GM12875 (cell line): Measurements from ENCODE around the gene SH2D3C.

ENCODE experiments used
- H3K4me3 ChIP-seq: one replicate; pipeline ENCODE4 v1.5.1; 2011; ENCODE audit warnings: low read depth, low read length, control low read depth
- CTCF ChIP-seq: IDR thresholded peaks from 2 replicates; pipeline ENCODE4 v1.5.1; 2011; ENCODE audit warnings: low read depth, mild to moderate bottlenecking, control low read depth, inconsistent platforms, low read length, moderate library complexity, borderline replicate concordance; ENCODE audit not compliant: insufficient read depth

Gene SH2D3C

GRCh38 chr9:127742435-127743088 is 35.9 kb downstream of the SH2D3C start:
- TF ChIP-seq CTCF, result no peak
- H3K4me3 ChIP-seq, result no peak overlapping the region

GRCh38 chr9:127741831-127742434 is 36.5 kb downstream of the SH2D3C start:
- H3K4me3 ChIP-seq, result no peak overlapping the region
- TF ChIP-seq CTCF, result no peak

GRCh38 chr9:127739614-127740330 is 38.7 kb downstream of the SH2D3C start:
- no peak overlapping the region for H3K4me3 ChIP-seq
- no peak for TF ChIP-seq CTCF

- H3K4me3 ChIP-seq, result no peak overlapping the region
- TF ChIP-seq CTCF, result no peak
Measured at GRCh38 chr9:127738666-127739065, 39.8 kb downstream of the SH2D3C start.

- no peak for TF ChIP-seq CTCF
- no peak overlapping the region for H3K4me3 ChIP-seq
Measured at GRCh38 chr9:127735530-127736185, 42.8 kb downstream of the SH2D3C start.

- TF ChIP-seq CTCF, result peak; percentile 91
- peak within 1 kb of the TSS; percentile 63 for H3K4me3 ChIP-seq
Measured at GRCh38 chr9:127734747-127735529, 43.5 kb downstream of the SH2D3C start, which contains the start of gene TOR2A. TSS of gene TOR2A (minus strand) at chr9:127735294. CDS start at chr9:127735270, 24 bp downstream.
